Panc1 (cell line): Measurements from ENCODE around the gene AMOTL1. TPM values are rescaled to one million over a fixed set of nuclear protein-coding genes. Genes with fewer than 3 reads are reported as not detected.

Experiments used
- ATAC-seq: fragments of 200-7000 bp; cut with Tn5 transposase; 2 replicates; pipeline ENCODE4 v1.9.1; 2020; ENCODE audit warnings: mild to moderate bottlenecking, moderate library complexity
- BruUV-seq: library from RNA; stranded (reverse); fragments of 400-500 nt; replicated peaks from 2 replicates; lab custom pipeline; 2021; lab: Mats Ljungman, UMichigan
- CTCF ChIA-PET: fragments of 300-600 bp; sonication (Branson Sonifier 250); formaldehyde crosslinking; loops from one replicate; lab custom pipeline; 2022; ENCODE audit warnings: antibody characterized with exemption; lab: Charles Lee
- POLR2A ChIA-PET: fragments of 300-600 bp; sonication (Branson Sonifier 250); formaldehyde crosslinking; loops from one replicate; lab custom pipeline; 2022; ENCODE audit warnings: antibody characterized with exemption; lab: Charles Lee
- DNase-seq: peaks from one replicate; pipeline ENCODE4 v3.0.0-alpha.2; 2010; ENCODE audit warnings: low read depth, low spot score
- H3K27ac ChIP-seq: 2 replicates; pipeline ENCODE4 v1.5.1; 2011; ENCODE audit warnings: mild to moderate bottlenecking, low read length, inconsistent platforms
- H3K27me3 ChIP-seq: fragments of 200-500 bp; sonication (Bioruptor generic); 2 replicates; pipeline ENCODE4 v1.6.0; 2014; ENCODE audit warnings: low read length, inconsistent platforms; ENCODE audit not compliant: control insufficient read depth, insufficient read depth
- H3K36me3 ChIP-seq: fragments of 200-500 bp; sonication (Bioruptor generic); 2 replicates; pipeline ENCODE4 v1.5.1; 2014; ENCODE audit warnings: inconsistent platforms, mild to moderate bottlenecking, low read length, moderate library complexity; ENCODE audit not compliant: control insufficient read depth, insufficient read depth
- H3K4me1 ChIP-seq: 2 replicates; pipeline ENCODE4 v1.5.1; 2011; ENCODE audit warnings: inconsistent platforms, mild to moderate bottlenecking, low read length, moderate library complexity; ENCODE audit not compliant: control insufficient read depth, insufficient read depth
- H3K4me3 ChIP-seq, 2 experiments: 2 replicates each; pipeline ENCODE4 v1.5.1; 2011 to 2012; ENCODE audit warnings: low read depth in 2 of 2, low read length in 2 of 2, mild to moderate bottlenecking in 2 of 2, inconsistent platforms in 1 of 2, moderate library complexity in 1 of 2
- H3K9me3 ChIP-seq: fragments of 200-500 bp; sonication (Bioruptor generic); 2 replicates; pipeline ENCODE4 v1.5.1; 2014; ENCODE audit warnings: low read depth, mild to moderate bottlenecking, inconsistent platforms, low read length, moderate library complexity; ENCODE audit not compliant: control insufficient read depth, insufficient read depth
- POLR2AphosphoS5 ChIP-seq: IDR thresholded peaks from 2 replicates; pipeline ENCODE4 v1.6.1; 2012; ENCODE audit warnings: mild to moderate bottlenecking, low read depth, low read length, moderate library complexity
- REST ChIP-seq, 2 experiments: IDR thresholded peaks; 2 replicates each; pipeline ENCODE4 v1.6.1; 2011 to 2012; ENCODE audit warnings: low read depth in 2 of 2, control low read depth in 1 of 2, low read length in 1 of 2, mild to moderate bottlenecking in 1 of 2, moderate library complexity in 1 of 2; ENCODE audit not compliant: insufficient read depth in 1 of 2
- SIN3A ChIP-seq: IDR thresholded peaks from 2 replicates; pipeline ENCODE4 v1.6.1; 2012; ENCODE audit warnings: low read depth, mild to moderate bottlenecking, low read length, moderate library complexity, borderline replicate concordance; ENCODE audit not compliant: insufficient read depth
- TCF7L2 ChIP-seq: IDR thresholded peaks from 2 replicates; pipeline ENCODE4 v1.6.1; 2011; ENCODE audit warnings: mild to moderate bottlenecking, low read depth, low read length, inconsistent platforms
- in situ Hi-C: cut with HindIII; loops from 2 replicates; pipeline ENCODE4 v1.10.0; 2016; ENCODE audit warnings: low sequenced_read_pairs, low pct_unique_long_range_greater_than_20kb
- intact Hi-C: fragments of 100-400 bp; cut with micrococcal nuclease; formaldehyde crosslinking; loops from one replicate; pipeline ENCODE4 v1.10.0; 2022; ENCODE audit not compliant: unreplicated experiment
- total RNA-seq: library from RNA; stranded (reverse); gene quantifications from one replicate; pipeline ENCODE4 v1.2.1, GENCODE V29; 2021; ENCODE audit not compliant: unreplicated experiment
- TF ChIP-seq, protein P1 (sequence below): fragments of 450-650 bp; IDR thresholded peaks from 2 replicates; pipeline ENCODE4 v1.5.1; 2017; ENCODE audit warnings: mild to moderate bottlenecking

Gene AMOTL1
- total RNA-seq, 1 experiment from 2014 or later, result 16.0 TPM

GRCh38 chr11:94728541-94728940, 39.6 kb upstream of the AMOTL1 start:
- H3K4me1 ChIP-seq, result peaks cover 18% of the 10 kb centered on the region
- TF ChIP-seq, protein P1, sequence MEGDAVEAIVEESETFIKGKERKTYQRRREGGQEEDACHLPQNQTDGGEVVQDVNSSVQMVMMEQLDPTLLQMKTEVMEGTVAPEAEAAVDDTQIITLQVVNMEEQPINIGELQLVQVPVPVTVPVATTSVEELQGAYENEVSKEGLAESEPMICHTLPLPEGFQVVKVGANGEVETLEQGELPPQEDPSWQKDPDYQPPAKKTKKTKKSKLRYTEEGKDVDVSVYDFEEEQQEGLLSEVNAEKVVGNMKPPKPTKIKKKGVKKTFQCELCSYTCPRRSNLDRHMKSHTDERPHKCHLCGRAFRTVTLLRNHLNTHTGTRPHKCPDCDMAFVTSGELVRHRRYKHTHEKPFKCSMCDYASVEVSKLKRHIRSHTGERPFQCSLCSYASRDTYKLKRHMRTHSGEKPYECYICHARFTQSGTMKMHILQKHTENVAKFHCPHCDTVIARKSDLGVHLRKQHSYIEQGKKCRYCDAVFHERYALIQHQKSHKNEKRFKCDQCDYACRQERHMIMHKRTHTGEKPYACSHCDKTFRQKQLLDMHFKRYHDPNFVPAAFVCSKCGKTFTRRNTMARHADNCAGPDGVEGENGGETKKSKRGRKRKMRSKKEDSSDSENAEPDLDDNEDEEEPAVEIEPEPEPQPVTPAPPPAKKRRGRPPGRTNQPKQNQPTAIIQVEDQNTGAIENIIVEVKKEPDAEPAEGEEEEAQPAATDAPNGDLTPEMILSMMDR, result no peak
- TF ChIP-seq POLR2AphosphoS5 (no peak), REST (IDR thresholded peaks at IDR 0.05; ENCODE audit: insufficient read depth in 1 of 2, low read depth in 2 of 2, low read length in 1 of 2) (no peak), TCF7L2 (no peak), SIN3A (no peak)
- H3K36me3 ChIP-seq, result no peaks in the 10 kb centered on the region
- H3K4me3 ChIP-seq, result no peak overlapping the region
- DNase-seq (no peak), ATAC-seq (no peak)
- CTCF ChIA-PET, result no interaction called here
- H3K27me3 ChIP-seq, result peaks cover 4% of the 10 kb centered on the region; the same call in 1 of the 2 replicates
- no TSS peak for BruUV-seq
- in situ Hi-C loops, result no loop called here
- POLR2A ChIA-PET, result no interaction called here
- H3K27ac ChIP-seq, result peak overlapping the region; percentile 8; the same call in 1 of the 2 replicates
- intact Hi-C loops, result no loop called here
- H3K9me3 ChIP-seq, result no peaks in the 10 kb centered on the region

DNA sequence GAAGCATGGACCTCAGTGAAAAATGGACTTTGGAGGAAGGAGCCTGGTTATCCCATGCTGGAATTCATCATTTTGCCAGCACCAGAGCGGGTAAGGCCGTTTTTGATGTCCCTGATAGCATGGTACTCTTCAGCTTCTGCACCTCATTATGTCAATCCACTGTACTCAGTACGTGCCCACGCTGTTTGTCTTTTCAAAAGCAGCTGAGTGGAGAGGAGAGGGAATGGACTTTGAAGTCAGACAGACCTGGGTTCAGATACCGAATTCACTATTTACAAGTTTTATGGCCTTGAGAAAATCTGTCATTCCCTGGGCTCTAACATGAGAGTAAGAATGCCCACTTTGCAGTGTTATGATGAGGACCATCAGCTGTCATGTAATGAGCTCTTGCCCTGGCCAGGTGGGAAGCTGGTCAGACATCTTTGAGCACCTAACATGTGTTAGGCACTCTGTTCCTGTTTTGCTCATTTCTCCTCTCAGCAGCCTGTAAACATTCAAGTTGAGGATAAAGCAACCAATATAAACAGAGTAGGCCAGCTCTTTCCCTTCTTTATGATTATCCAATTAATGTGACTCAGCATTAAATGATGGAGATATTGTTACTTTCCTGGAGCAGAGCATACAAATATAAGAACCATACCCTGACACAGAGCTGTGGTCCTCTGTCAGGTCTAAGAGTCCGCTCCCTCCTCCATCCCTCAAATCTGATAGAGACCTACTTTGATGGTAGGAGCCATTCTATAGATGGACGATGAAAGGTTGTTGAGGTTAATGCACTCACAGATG, 39.0 kb upstream of the AMOTL1 start:
- Histone ChIP-seq H3K36me3 (no peaks in the 10 kb centered on the region), H3K4me1 (peaks cover 18% of the 10 kb centered on the region), H3K27me3 (no peaks in the 10 kb centered on the region), H3K27ac (peak overlapping the region; percentile 8; the same call in 1 of the 2 replicates), H3K4me3 (no peak overlapping the region), H3K9me3 (no peaks in the 10 kb centered on the region)
- TF ChIP-seq SIN3A (no peak), POLR2AphosphoS5 (no peak), REST (IDR thresholded peaks at IDR 0.05; ENCODE audit: insufficient read depth in 1 of 2, low read depth in 2 of 2, low read length in 1 of 2) (no peak), TCF7L2 (no peak)
- TF ChIP-seq, protein P1, result no peak
- POLR2A ChIA-PET, result no interaction called here
- intact Hi-C loops (no loop called here), in situ Hi-C loops (no loop called here)
- DNase-seq, result no peak
- CTCF ChIA-PET, result no interaction called here
- BruUV-seq, result no TSS peak
- no peak for ATAC-seq
